GM12872 (cell line): ENCODE results near the gene KCNJ16.

Experiments
- TF ChIP-seq, protein P1 (sequence below): IDR thresholded peaks from 3 replicates; pipeline ENCODE4 v1.5.1; 2011; ENCODE audit warnings: low read depth, mild to moderate bottlenecking, low read length, moderate library complexity; ENCODE audit not compliant: insufficient read depth

The KCNJ16 gene

GRCh38 chr17:70074956-70075355, at the start of gene KCNJ16:
KCNJ16 (plus strand) TSS chr17:70075225; CDS start chr17:70132088, 56,863 bp downstream.
- TF ChIP-seq, protein P1, sequence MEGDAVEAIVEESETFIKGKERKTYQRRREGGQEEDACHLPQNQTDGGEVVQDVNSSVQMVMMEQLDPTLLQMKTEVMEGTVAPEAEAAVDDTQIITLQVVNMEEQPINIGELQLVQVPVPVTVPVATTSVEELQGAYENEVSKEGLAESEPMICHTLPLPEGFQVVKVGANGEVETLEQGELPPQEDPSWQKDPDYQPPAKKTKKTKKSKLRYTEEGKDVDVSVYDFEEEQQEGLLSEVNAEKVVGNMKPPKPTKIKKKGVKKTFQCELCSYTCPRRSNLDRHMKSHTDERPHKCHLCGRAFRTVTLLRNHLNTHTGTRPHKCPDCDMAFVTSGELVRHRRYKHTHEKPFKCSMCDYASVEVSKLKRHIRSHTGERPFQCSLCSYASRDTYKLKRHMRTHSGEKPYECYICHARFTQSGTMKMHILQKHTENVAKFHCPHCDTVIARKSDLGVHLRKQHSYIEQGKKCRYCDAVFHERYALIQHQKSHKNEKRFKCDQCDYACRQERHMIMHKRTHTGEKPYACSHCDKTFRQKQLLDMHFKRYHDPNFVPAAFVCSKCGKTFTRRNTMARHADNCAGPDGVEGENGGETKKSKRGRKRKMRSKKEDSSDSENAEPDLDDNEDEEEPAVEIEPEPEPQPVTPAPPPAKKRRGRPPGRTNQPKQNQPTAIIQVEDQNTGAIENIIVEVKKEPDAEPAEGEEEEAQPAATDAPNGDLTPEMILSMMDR: no peak

DNA sequence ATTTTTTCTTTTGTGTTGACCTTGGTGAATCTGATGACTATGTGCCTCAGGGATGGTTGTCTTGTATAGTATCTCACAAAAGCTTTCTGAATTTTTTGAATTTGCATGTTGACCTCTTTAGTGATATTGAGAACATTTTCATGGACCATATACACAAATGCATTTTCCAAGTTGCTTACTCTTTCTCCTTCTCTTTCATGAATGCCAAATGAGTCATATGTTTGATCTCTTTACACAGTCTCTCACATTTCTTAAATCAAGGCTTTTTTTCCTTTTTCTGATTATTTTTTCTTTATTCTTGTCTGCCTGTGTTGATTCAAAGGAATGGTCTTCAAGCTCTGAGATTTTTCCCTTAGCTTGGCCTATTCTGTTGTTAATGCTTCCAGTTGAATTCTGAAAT, 46.6 kb upstream of the KCNJ16 start:
- TF ChIP-seq, protein P1: no peak

GRCh38 chr17:70028978-70029767, 45.9 kb upstream of the KCNJ16 start:
- TF ChIP-seq, protein P1: no peak

- TF ChIP-seq, protein P1: no peak
These were observed 44.7 kb upstream of the KCNJ16 start for GRCh38 chr17:70030371-70030770.

- TF ChIP-seq, protein P1: no peak
These were observed 43.7 kb upstream of the KCNJ16 start for GRCh38 chr17:70031341-70031740.

- TF ChIP-seq, protein P1: no peak
These were observed 41.9 kb upstream of the KCNJ16 start for GRCh38 chr17:70033165-70033564.

DNA sequence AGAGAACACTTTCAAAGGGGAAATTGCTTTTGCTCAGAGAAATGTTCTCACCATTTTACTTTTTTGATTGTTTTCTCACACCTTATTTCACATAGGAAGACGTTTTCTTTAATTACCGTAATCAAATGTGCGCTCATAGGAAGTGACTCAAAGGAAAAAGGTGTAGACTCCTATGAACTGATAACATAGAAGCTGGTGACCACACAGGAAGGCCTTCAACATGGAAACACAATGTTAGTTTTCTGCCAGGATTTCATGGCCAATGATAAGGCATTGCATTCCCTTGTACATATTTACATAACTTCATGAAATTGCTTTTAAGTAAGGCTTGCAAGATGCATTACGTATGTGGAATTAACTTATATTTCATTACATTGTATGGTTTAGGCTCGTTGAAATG, 40.9 kb upstream of the KCNJ16 start:
- TF ChIP-seq, protein P1: no peak
